GM12878 (cell line): ENCODE data around the gene C16orf46. TPM values are rescaled to one million over a fixed set of nuclear protein-coding genes. Genes with fewer than 3 reads are reported as not detected.

Experiments
- ATAC-seq: fragments of 200-7000 bp; cut with Tn5 transposase; 3 replicates; pipeline ENCODE4 v1.9.1; 2020; ENCODE audit warnings: mild to moderate bottlenecking, moderate library complexity
- BruUV-seq: library from RNA; stranded (reverse); fragments of 400-500 nt; replicated peaks from 2 replicates; lab custom pipeline; 2021; lab: Mats Ljungman, UMichigan
- CTCF ChIA-PET: fragments of 300-600 bp; sonication (Branson Sonifier 250); formaldehyde crosslinking; extraction: SDS; loops from one replicate; lab custom pipeline; 2021; ENCODE audit warnings: inconsistent platforms; lab: Yijun Ruan, JAX
- POLR2A ChIA-PET: fragments of 350-600 bp; formaldehyde crosslinking; extraction: SDS; loops from one replicate; lab custom pipeline; 2021; ENCODE audit warnings: inconsistent platforms; lab: Charles Lee
- RAD21 ChIA-PET: fragments of 300-600 bp; sonication (Branson Sonifier 250); formaldehyde crosslinking; loops from one replicate; lab custom pipeline; 2023; ENCODE audit warnings: antibody characterized with exemption; ENCODE audit not compliant: unreplicated experiment; lab: Charles Lee
- SMC1A ChIA-PET: fragments of 300-600 bp; sonication (Branson Sonifier 250); formaldehyde crosslinking; loops from one replicate; lab custom pipeline; 2023; ENCODE audit not compliant: unreplicated experiment, uncharacterized antibody; lab: Charles Lee
- DNase-seq: peaks from one replicate; pipeline ENCODE4 v3.0.0-alpha.2; 2011; ENCODE audit warnings: low read depth, low spot score
- FAIRE-seq: peaks from 3 replicates; lab custom pipeline; 2011; peaks lifted over from hg19 to GRCh38; lab: Jason Lieb, UNC
- H2AFZ ChIP-seq: 2 replicates; pipeline ENCODE4 v1.6.0; 2011; ENCODE audit warnings: low read depth, low read length, control low read depth; ENCODE audit not compliant: control insufficient read depth
- H3K27ac ChIP-seq: 2 replicates; pipeline ENCODE4 v1.5.1; 2011; ENCODE audit warnings: control low read depth; ENCODE audit not compliant: control insufficient read depth, insufficient read depth
- H3K27me3 ChIP-seq, 2 experiments: replicated peaks in 1 of 2; 2 replicates each; pipeline versions ENCODE4 v1.6.0 to v1.6.1; 2011; ENCODE audit warnings: low read length in 1 of 2; ENCODE audit not compliant: control insufficient read depth in 2 of 2, insufficient read depth in 2 of 2
- H3K36me3 ChIP-seq, 2 experiments: 2 replicates each; pipeline ENCODE4 v1.5.1; 2011; ENCODE audit warnings: low read length in 1 of 2; ENCODE audit not compliant: control insufficient read depth in 2 of 2, insufficient read depth in 2 of 2
- H3K4me1 ChIP-seq: 2 replicates; pipeline ENCODE4 v1.6.1; 2011; ENCODE audit warnings: mild to moderate bottlenecking, low read length, moderate library complexity, mixed read lengths; ENCODE audit not compliant: control insufficient read depth, insufficient read depth
- H3K4me2 ChIP-seq: 2 replicates; pipeline ENCODE4 v1.6.0; 2011; ENCODE audit warnings: control low read depth; ENCODE audit not compliant: control insufficient read depth, insufficient read depth
- H3K4me3 ChIP-seq: fragments of 200-600 bp; sonication (generic); 2 replicates; pipeline ENCODE4 v1.5.1; 2016
- H3K79me2 ChIP-seq: 2 replicates; pipeline ENCODE4 v1.6.0; 2011; ENCODE audit warnings: low read length; ENCODE audit not compliant: control insufficient read depth, insufficient read depth
- H3K9ac ChIP-seq: 2 replicates; pipeline ENCODE4 v1.8.0; 2011; ENCODE audit warnings: low read length, control low read depth, mixed read lengths; ENCODE audit not compliant: control insufficient read depth, insufficient read depth
- H3K9me3 ChIP-seq: replicated peaks from 3 replicates; pipeline ENCODE4 v1.5.1; 2011; ENCODE audit warnings: mild to moderate bottlenecking, low read length; ENCODE audit not compliant: control insufficient read depth, insufficient read depth
- H4K20me1 ChIP-seq: 2 replicates; pipeline ENCODE4 v1.6.0; 2011; ENCODE audit not compliant: control insufficient read depth, insufficient read depth
- BMI1 ChIP-seq: fragments of 450-650 bp; IDR thresholded peaks from 2 replicates; pipeline ENCODE4 v1.6.1; 2016; ENCODE audit warnings: mild to moderate bottlenecking, moderate library complexity, borderline replicate concordance
- CBFB ChIP-seq: IDR thresholded peaks from 2 replicates; pipeline ENCODE4 v1.6.1; 2016; ENCODE audit warnings: antibody characterized with exemption, low read depth
- HDAC2 ChIP-seq: fragments of 200-600 bp; sonication (generic); IDR thresholded peaks from 2 replicates; pipeline ENCODE4 v1.6.1; 2017
- HDAC6 ChIP-seq: fragments of 200-600 bp; sonication (generic); IDR thresholded peaks from one replicate; pipeline ENCODE4 v1.8.0; 2017; ENCODE audit warnings: antibody characterized with exemption; ENCODE audit not compliant: unreplicated experiment
- PAX5 ChIP-seq: IDR thresholded peaks from 2 replicates; pipeline ENCODE4 v1.6.1; 2011; ENCODE audit warnings: low read depth, low read length, borderline replicate concordance
- PBX3 ChIP-seq: IDR thresholded peaks from 2 replicates; pipeline ENCODE4 v1.6.1; 2011; ENCODE audit warnings: mild to moderate bottlenecking, low read depth, low read length, moderate library complexity; ENCODE audit not compliant: insufficient replicate concordance
- POU2F2 ChIP-seq: IDR thresholded peaks from 3 replicates; pipeline ENCODE4 v1.6.1; 2011; ENCODE audit warnings: low read depth, mild to moderate bottlenecking, low read length, borderline replicate concordance
- RAD21 ChIP-seq: IDR thresholded peaks from 2 replicates; pipeline ENCODE4 v1.6.1; 2011; ENCODE audit warnings: mild to moderate bottlenecking, low read depth, low read length, moderate library complexity; ENCODE audit not compliant: insufficient read depth
- RB1 ChIP-seq: fragments of 450-650 bp; formaldehyde crosslinking; IDR thresholded peaks from 2 replicates; pipeline ENCODE4 v1.6.1; 2017; ENCODE audit warnings: mild to moderate bottlenecking, borderline replicate concordance
- RCOR1 ChIP-seq: conservative IDR thresholded peaks from 2 replicates; pipeline ENCODE4 v1.6.1; 2012; ENCODE audit warnings: low read depth, low read length, improper control_type of control experiment
- SMC3 ChIP-seq: IDR thresholded peaks from 2 replicates; pipeline ENCODE4 v1.6.1; 2011; ENCODE audit warnings: low read length, improper control_type of control experiment, borderline replicate concordance
- SREBF1 ChIP-seq: IDR thresholded peaks from 2 replicates; pipeline ENCODE4 v1.6.1; 2012; ENCODE audit warnings: mild to moderate bottlenecking, low read length
- TBL1XR1 ChIP-seq: IDR thresholded peaks from 2 replicates; pipeline ENCODE4 v1.6.1; 2012; ENCODE audit warnings: low read depth, low read length, improper control_type of control experiment
- YBX1 ChIP-seq: fragments of 450-650 bp; IDR thresholded peaks from 2 replicates; pipeline ENCODE4 v1.6.1; 2016; ENCODE audit warnings: antibody characterized with exemption
- WGBS: methylation state at CpG from one replicate; pipeline ENCODE4 v1.1.6; 2016; ENCODE audit warnings: low lambda C conversion rate; ENCODE audit not compliant: insufficient replicate concordance, insufficient coverage; ENCODE audit errors: missing lambda C conversion rate; 5-methylcytosine and 5-hydroxymethylcytosine counted together
- in situ Hi-C: fragments of 300-500 bp; cut with MboI; formaldehyde crosslinking; loops from 9 replicates; pipeline ENCODE4 v1.14.3; 2018; ENCODE audit warnings: mixed read lengths
- intact Hi-C: fragments of 100-400 bp; cut with micrococcal nuclease; formaldehyde crosslinking; loops from one replicate; pipeline ENCODE4 v1.14.2; 2022; ENCODE audit not compliant: unreplicated experiment
- polyA plus RNA-seq, 11 experiments: library from polyadenylated mRNA; depleted of rRNA in 4 of 11; unstranded in 6 of 11; stranded (reverse) in 5 of 11; fragments of >200 nt; fragmentation: Nextera tagmentation in 4 of 11; fragmentation: Illumina TruSeq in 1 of 11; extraction: Ambion mirVana in 4 of 11; extraction: Trizol in 1 of 11; gene quantifications; 1 replicate in 1 of 11; 2 replicates in 10 of 11; pipeline versions ENCODE4 v1.2.1 to v1.2.3, GENCODE V29; 2011 to 2016; ENCODE audit warnings: inconsistent platforms in 2 of 11, missing spikeins in 2 of 11, low read depth in 1 of 11
- total RNA-seq, 4 experiments: library from RNA; depleted of rRNA in 3 of 4; stranded (reverse); fragments of >200 nt in 3 of 4; fragmentation: Illumina TruSeq in 1 of 4; extraction: Trizol in 1 of 4; gene quantifications; 2 replicates each; pipeline versions ENCODE4 v1.2.1 to v1.2.3, GENCODE V29; 2013 to 2021
- TF ChIP-seq, protein P1 (sequence below): fragments of 450-650 bp; conservative IDR thresholded peaks from 2 replicates; pipeline ENCODE4 v1.6.1; 2017; ENCODE audit warnings: mild to moderate bottlenecking, moderate library complexity

The C16orf46 gene
- total and polyA plus RNA-seq, 10 of the 15 experiments (the other 5 are each of a cell fraction or from before 2014, with no cell fraction given), result 0.04 to 0.46 (median 0.14) TPM; not detected in 6

DNA sequence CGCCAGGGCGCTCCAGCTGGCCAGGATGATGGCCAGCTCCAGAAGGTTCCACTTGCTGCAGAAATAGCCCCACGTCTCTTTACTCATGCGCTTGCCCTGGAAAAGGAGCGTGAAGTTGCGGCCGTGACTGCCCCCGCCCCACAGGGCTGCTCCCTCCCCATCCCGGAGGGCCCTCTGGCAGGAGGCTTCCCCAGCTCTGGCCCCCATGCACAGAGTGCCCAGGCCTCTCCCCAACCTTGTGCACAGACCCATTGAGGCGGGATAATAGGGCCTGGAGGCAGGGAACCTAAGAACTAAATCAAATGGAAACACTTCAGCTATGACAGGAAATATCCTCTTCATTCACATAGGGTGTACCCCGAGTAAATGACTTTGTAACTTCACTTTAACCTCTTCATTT lies 40.4 kb upstream of the C16orf46 start:
- ChIA-PET POLR2A (no interaction called here), CTCF (no interaction called here), SMC1A (no interaction called here), RAD21 (no interaction called here)
- H3K27ac ChIP-seq, result no peak overlapping the region
- no peak overlapping the region for H3K9ac ChIP-seq
- H3K4me1 ChIP-seq, result no peaks in the 10 kb centered on the region
- in situ Hi-C loops (no loop called here), intact Hi-C loops (no loop called here)
- H4K20me1 ChIP-seq, result no peaks in the 10 kb centered on the region
- TF ChIP-seq HDAC6, result no peak
- no peak for TF ChIP-seq HDAC2
- no peak for TF ChIP-seq POU2F2
- no peak for TF ChIP-seq PAX5
- TF ChIP-seq RB1, result no peak
- TF ChIP-seq CBFB, result no peak
- no peak for TF ChIP-seq YBX1
- TF ChIP-seq, protein P1, sequence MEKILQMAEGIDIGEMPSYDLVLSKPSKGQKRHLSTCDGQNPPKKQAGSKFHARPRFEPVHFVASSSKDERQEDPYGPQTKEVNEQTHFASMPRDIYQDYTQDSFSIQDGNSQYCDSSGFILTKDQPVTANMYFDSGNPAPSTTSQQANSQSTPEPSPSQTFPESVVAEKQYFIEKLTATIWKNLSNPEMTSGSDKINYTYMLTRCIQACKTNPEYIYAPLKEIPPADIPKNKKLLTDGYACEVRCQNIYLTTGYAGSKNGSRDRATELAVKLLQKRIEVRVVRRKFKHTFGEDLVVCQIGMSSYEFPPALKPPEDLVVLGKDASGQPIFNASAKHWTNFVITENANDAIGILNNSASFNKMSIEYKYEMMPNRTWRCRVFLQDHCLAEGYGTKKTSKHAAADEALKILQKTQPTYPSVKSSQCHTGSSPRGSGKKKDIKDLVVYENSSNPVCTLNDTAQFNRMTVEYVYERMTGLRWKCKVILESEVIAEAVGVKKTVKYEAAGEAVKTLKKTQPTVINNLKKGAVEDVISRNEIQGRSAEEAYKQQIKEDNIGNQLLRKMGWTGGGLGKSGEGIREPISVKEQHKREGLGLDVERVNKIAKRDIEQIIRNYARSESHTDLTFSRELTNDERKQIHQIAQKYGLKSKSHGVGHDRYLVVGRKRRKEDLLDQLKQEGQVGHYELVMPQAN, result no peak
- no peak for TF ChIP-seq BMI1
- no peak for TF ChIP-seq SREBF1
- TF ChIP-seq TBL1XR1, result no peak
- TF ChIP-seq RCOR1, result no peak
- no peak for TF ChIP-seq SMC3
- TF ChIP-seq PBX3, result no peak
- TF ChIP-seq RAD21, result no peak
- no TSS peak for BruUV-seq
- no peak overlapping the region for H3K4me2 ChIP-seq
- H3K79me2 ChIP-seq, result no peaks in the 10 kb centered on the region
- 34% methylated on average over 11 of the region's 11 CpGs for WGBS
- H3K27me3 ChIP-seq, result no peaks in the 10 kb centered on the region; a peak in 1 of 4 replicates
- H2AFZ ChIP-seq, result no peak overlapping the region
- H3K4me3 ChIP-seq, result no peak overlapping the region
- ATAC-seq (no peak), DNase-seq (no peak), FAIRE-seq (no peak)
- no peaks in the 10 kb centered on the region for H3K36me3 ChIP-seq
- H3K9me3 ChIP-seq, result no peaks in the 10 kb centered on the region
